Smooth muscle cell (in vitro differentiated cells): ENCODE measurements around the gene EEF2. TPM values are rescaled to one million over a fixed set of nuclear protein-coding genes. Genes with fewer than 3 reads are reported as not detected.
"Not testable (repeated sequence)": the region's sequence is repeated elsewhere in the genome, so short reads cannot be mapped to it uniquely, and the experiment has no call there.

Experiments used
- DNase-seq: peaks from one replicate; lab custom pipeline; 2025; ENCODE audit not compliant: unreplicated experiment; lab: John Stamatoyannopoulos, UW
- H2AFZ ChIP-seq: fragments of 200-600 bp; sonication (generic); 2 replicates; pipeline ENCODE4 v1.6.0; 2016; ENCODE audit warnings: antibody characterized with exemption, low read depth, mild to moderate bottlenecking
- H3F3A ChIP-seq: fragments of 200-600 bp; sonication (generic); 2 replicates; pipeline ENCODE4 v1.6.0; 2017; ENCODE audit warnings: antibody characterized with exemption, low read depth
- H3K27ac ChIP-seq: fragments of 200-600 bp; sonication (generic); 2 replicates; pipeline ENCODE4 v1.5.1; 2016; ENCODE audit warnings: low read depth, mild to moderate bottlenecking
- H3K27me3 ChIP-seq: fragments of 200-600 bp; sonication (generic); 2 replicates; pipeline ENCODE4 v1.6.1; 2016; ENCODE audit warnings: low read depth, mild to moderate bottlenecking
- H3K36me3 ChIP-seq: fragments of 200-600 bp; sonication (generic); 2 replicates; pipeline ENCODE4 v1.5.1; 2016; ENCODE audit warnings: low read depth
- H3K4me1 ChIP-seq: fragments of 200-600 bp; sonication (generic); 2 replicates; pipeline ENCODE4 v1.5.1; 2016; ENCODE audit warnings: low read depth
- H3K4me2 ChIP-seq: fragments of 200-600 bp; sonication (generic); 2 replicates; pipeline ENCODE4 v1.6.0; 2016; ENCODE audit warnings: mild to moderate bottlenecking
- H3K4me3 ChIP-seq: fragments of 200-600 bp; sonication (generic); 2 replicates; pipeline ENCODE4 v1.5.1; 2016; ENCODE audit warnings: mild to moderate bottlenecking
- H3K79me2 ChIP-seq: fragments of 200-600 bp; sonication (generic); 2 replicates; pipeline ENCODE4 v1.6.0; 2016; ENCODE audit warnings: low read depth, mild to moderate bottlenecking
- H3K9ac ChIP-seq: fragments of 200-600 bp; sonication (generic); 2 replicates; pipeline ENCODE4 v1.6.0; 2016; ENCODE audit warnings: low read depth
- H3K9me3 ChIP-seq: fragments of 200-600 bp; sonication (generic); replicated peaks from 2 replicates; pipeline ENCODE4 v1.5.1; 2016; ENCODE audit warnings: low read depth
- H4K20me1 ChIP-seq: fragments of 200-600 bp; sonication (generic); 2 replicates; pipeline ENCODE4 v1.6.0; 2016; ENCODE audit warnings: low read depth
- CTCF ChIP-seq: fragments of 200-600 bp; sonication (generic); IDR thresholded peaks from 2 replicates; pipeline ENCODE4 v1.5.1; 2017; ENCODE audit warnings: borderline replicate concordance, mild to moderate bottlenecking, antibody characterized with exemption; ENCODE audit not compliant: insufficient read depth, poor library complexity, severe bottlenecking
- WGBS: methylation state at CpG from one replicate; pipeline ENCODE4 v1.1.7; 2016; ENCODE audit warnings: low lambda C conversion rate; 5-methylcytosine and 5-hydroxymethylcytosine counted together
- polyA plus RNA-seq: library from polyadenylated mRNA; unstranded; fragments of >200 nt; fragmentation: Nextera tagmentation; extraction: Ambion mirVana; gene quantifications from 2 replicates; pipeline ENCODE4 v1.2.1, GENCODE V29; 2016
- total RNA-seq: library from RNA; depleted of rRNA; stranded (reverse); fragments of >200 nt; gene quantifications from 2 replicates; pipeline ENCODE4 v1.2.3, GENCODE V29; 2014

The EEF2 gene
- total and polyA plus RNA-seq, 2 experiments from 2014 or later: 365 to 903 TPM

- Histone ChIP-seq H4K20me1 (peaks cover 42% of the 10 kb centered on the region), H3K27ac (no peak overlapping the region), H3K27me3 (no peaks in the 10 kb centered on the region), H3K4me2 (no peak overlapping the region), H3K79me2 (no peaks in the 10 kb centered on the region), H3K4me1 (no peaks in the 10 kb centered on the region), H3K9me3 (no peaks in the 10 kb centered on the region), H2AFZ (no peak overlapping the region), H3K9ac (no peak overlapping the region), H3F3A (no peaks in the 10 kb centered on the region), H3K4me3 (no peak overlapping the region), H3K36me3 (no peaks in the 10 kb centered on the region)
- WGBS: 93% methylated on average over 11 of the region's 11 CpGs
- no peak for TF ChIP-seq CTCF
- no peak for DNase-seq
Observed at GRCh38 chr19:3949294-3949693, 36.0 kb downstream of the EEF2 start.

- H3K79me2 ChIP-seq, H3K27me3 ChIP-seq, DNase-seq, H3K36me3 ChIP-seq, H3K9me3 ChIP-seq, H2AFZ ChIP-seq, H3K9ac ChIP-seq, H3F3A ChIP-seq, H3K4me3 ChIP-seq, H3K27ac ChIP-seq, H3K4me2 ChIP-seq, H3K4me1 ChIP-seq: not testable (repeated sequence)
- H4K20me1 ChIP-seq: peaks cover 25% of the 10 kb centered on the region
- WGBS: 97% methylated on average over 15 of the region's 15 CpGs
Observed at GRCh38 chr19:3947316-3947933, 37.8 kb downstream of the EEF2 start.

GRCh38 chr19:3945838-3946237, 39.4 kb downstream of the EEF2 start:
- H4K20me1 ChIP-seq: peaks cover 11% of the 10 kb centered on the region
- H3K79me2 ChIP-seq: no peaks in the 10 kb centered on the region
- no peaks in the 10 kb centered on the region for H3K9me3 ChIP-seq
- H3K4me3 ChIP-seq: no peak overlapping the region
- no peak overlapping the region for H3K4me2 ChIP-seq
- H2AFZ ChIP-seq: no peak overlapping the region
- no peak for DNase-seq
- no peak overlapping the region for H3K9ac ChIP-seq
- no peaks in the 10 kb centered on the region for H3K27me3 ChIP-seq
- no peaks in the 10 kb centered on the region for H3K4me1 ChIP-seq
- TF ChIP-seq CTCF: no peak
- no peaks in the 10 kb centered on the region for H3F3A ChIP-seq
- no peak overlapping the region for H3K27ac ChIP-seq
- WGBS: 64% methylated on average over 2 of the region's 2 CpGs
- H3K36me3 ChIP-seq: no peaks in the 10 kb centered on the region

DNA sequence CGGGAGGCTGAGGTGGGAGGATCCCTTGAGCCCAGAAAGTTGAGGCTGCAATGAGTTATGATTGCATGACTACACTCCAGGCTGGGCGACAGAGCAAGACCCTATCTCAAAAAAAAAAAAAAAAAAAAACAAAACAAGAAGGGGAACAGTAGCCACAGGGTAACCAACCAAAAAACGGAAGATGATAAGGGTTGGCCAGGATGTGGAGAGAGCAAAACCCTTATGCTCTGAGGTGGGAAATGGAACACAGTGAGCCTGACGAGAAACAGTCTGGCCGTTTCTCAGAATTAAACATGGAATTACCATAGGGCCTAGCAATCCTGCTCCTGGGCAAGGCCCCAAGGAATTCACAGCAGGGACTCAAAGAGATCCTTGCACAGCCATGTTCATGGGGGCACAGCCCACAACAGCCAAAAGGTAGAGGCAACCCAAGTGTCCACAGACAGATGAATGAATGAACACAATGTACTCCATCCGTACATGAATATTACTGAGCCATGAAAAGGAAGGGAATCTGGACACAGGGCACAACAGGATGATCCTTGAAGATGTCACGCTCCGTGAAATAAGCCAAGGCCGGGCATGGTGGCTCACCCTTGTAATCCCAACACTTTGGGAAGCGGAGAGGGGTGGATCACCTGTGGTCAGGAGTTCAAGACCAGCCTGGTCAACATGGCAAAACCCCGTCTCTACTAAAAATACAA, 41.1 kb downstream of the EEF2 start:
- DNase-seq: no peak
- 98% methylated on average over 11 of the region's 11 CpGs for WGBS

More for the DNA sequence above, 41.1 kb downstream of the EEF2 start:
- no peaks in the 10 kb centered on the region for H3K79me2 ChIP-seq
- H3K4me2 ChIP-seq: no peak overlapping the region
- no peaks in the 10 kb centered on the region for H3F3A ChIP-seq
- H3K27me3 ChIP-seq: no peaks in the 10 kb centered on the region
- no peak for TF ChIP-seq CTCF
- no peak overlapping the region for H3K4me3 ChIP-seq
- no peaks in the 10 kb centered on the region for H3K9me3 ChIP-seq
- no peak overlapping the region for H3K27ac ChIP-seq
- no peak overlapping the region for H3K9ac ChIP-seq
- H3K36me3 ChIP-seq: no peaks in the 10 kb centered on the region
- H3K4me1 ChIP-seq: no peaks in the 10 kb centered on the region
- H4K20me1 ChIP-seq: no peaks in the 10 kb centered on the region
- no peak overlapping the region for H2AFZ ChIP-seq
